Measurements from ENCODE around the gene ZNF407.

ZNF407 gene

DNA sequence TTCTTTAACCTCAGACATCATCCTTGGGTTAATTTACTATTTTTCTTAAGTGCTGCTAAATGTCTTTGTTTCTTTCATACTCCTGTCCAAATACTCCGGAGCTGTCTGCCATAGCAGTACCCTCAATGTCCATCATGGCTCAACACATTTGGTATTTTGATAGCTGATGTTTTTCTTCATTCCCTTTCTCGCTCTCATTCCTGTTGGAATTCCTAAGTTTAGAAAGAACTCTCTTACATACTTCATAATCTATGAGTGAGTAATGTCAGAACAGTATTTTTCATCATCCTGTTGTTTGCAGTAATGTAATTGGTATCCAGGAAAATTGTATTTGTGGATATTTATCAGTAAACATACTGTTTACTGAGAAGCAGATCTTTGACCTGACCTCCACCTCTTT lies 328.4 kb downstream of the ZNF407 start:
- TF ChIP-seq FOXM1 (IDR thresholded peaks at IDR 0.05; ENCODE audit: borderline replicate concordance, low read depth) (no peak), MAX (IDR thresholded peaks at IDR 0.05) (no peak), EP300 (IDR thresholded peaks at IDR 0.05; ENCODE audit: borderline replicate concordance) (no peak), RAD21 (IDR thresholded peaks at IDR 0.05; ENCODE audit: low read depth) (no peak), CREB1 (IDR thresholded peaks at IDR 0.05; ENCODE audit: low read depth) (no peak), TCF12 (IDR thresholded peaks at IDR 0.05; ENCODE audit: low read depth) (no peak), EGR1 (IDR thresholded peaks at IDR 0.05) (no peak), YY1 (IDR thresholded peaks at IDR 0.05; ENCODE audit: low read depth) (no peak), TAF1 (IDR thresholded peaks at IDR 0.05; ENCODE audit: low read depth) (no peak), NFIC (IDR thresholded peaks at IDR 0.05) (no peak), ZBTB7A (IDR thresholded peaks at IDR 0.05; ENCODE audit: low read depth) (no peak), TEAD4 (IDR thresholded peaks at IDR 0.05) (no peak), CEBPB (IDR thresholded peaks at IDR 0.05) (no peak)
- TF ChIP-seq, protein P1, sequence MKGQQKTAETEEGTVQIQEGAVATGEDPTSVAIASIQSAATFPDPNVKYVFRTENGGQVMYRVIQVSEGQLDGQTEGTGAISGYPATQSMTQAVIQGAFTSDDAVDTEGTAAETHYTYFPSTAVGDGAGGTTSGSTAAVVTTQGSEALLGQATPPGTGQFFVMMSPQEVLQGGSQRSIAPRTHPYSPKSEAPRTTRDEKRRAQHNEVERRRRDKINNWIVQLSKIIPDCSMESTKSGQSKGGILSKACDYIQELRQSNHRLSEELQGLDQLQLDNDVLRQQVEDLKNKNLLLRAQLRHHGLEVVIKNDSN (IDR thresholded peaks at IDR 0.05): no peak
- TF ChIP-seq, protein P2, sequence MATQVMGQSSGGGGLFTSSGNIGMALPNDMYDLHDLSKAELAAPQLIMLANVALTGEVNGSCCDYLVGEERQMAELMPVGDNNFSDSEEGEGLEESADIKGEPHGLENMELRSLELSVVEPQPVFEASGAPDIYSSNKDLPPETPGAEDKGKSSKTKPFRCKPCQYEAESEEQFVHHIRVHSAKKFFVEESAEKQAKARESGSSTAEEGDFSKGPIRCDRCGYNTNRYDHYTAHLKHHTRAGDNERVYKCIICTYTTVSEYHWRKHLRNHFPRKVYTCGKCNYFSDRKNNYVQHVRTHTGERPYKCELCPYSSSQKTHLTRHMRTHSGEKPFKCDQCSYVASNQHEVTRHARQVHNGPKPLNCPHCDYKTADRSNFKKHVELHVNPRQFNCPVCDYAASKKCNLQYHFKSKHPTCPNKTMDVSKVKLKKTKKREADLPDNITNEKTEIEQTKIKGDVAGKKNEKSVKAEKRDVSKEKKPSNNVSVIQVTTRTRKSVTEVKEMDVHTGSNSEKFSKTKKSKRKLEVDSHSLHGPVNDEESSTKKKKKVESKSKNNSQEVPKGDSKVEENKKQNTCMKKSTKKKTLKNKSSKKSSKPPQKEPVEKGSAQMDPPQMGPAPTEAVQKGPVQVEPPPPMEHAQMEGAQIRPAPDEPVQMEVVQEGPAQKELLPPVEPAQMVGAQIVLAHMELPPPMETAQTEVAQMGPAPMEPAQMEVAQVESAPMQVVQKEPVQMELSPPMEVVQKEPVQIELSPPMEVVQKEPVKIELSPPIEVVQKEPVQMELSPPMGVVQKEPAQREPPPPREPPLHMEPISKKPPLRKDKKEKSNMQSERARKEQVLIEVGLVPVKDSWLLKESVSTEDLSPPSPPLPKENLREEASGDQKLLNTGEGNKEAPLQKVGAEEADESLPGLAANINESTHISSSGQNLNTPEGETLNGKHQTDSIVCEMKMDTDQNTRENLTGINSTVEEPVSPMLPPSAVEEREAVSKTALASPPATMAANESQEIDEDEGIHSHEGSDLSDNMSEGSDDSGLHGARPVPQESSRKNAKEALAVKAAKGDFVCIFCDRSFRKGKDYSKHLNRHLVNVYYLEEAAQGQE (IDR thresholded peaks at IDR 0.05; ENCODE audit: low read depth): no peak

DNA sequence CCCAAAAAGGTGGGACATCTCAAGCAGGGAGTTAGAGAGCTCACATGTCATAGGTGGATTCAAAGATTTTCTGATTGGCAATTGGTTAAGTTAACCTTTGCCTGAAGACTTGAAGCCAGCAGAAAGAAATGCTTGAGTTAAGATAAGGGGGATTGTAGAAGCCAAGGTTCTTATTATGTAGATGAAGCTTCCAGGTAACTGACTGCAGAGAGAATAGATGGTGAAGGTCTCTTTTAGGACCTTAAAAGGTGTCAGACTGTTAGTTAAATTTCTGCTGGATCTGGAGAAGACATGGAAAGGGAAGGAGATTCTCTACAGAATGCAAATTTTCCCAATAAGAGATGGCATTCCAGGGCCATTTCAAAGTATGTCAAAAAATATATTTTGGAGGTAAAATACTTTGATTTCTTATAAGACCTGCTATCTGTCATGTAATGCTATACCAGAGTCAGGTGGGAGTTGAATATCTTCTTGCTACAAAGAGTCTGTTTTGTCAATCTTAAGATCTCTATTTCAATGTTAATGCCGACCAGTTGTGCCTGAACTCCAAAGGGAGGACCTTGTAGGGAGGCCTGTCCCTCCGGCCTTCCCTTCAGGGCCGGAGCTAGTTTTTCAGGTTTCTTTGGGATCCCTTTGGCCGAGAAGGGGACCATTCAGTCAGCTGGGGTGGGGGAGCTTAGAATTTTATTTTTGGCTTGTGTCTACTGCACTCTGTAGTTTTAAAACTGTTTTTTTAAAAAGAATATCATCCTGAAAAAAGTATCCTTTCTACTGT lies 330.7 kb downstream of the ZNF407 start:
- TF ChIP-seq YY1 (IDR thresholded peaks at IDR 0.05; ENCODE audit: low read depth) (no peak), MAX (IDR thresholded peaks at IDR 0.05) (no peak), EGR1 (IDR thresholded peaks at IDR 0.05) (no peak), TEAD4 (IDR thresholded peaks at IDR 0.05) (no peak), EP300 (IDR thresholded peaks at IDR 0.05; ENCODE audit: borderline replicate concordance) (no peak), FOXM1 (IDR thresholded peaks at IDR 0.05; ENCODE audit: borderline replicate concordance, low read depth) (no peak)
- TF ChIP-seq, protein P2 (IDR thresholded peaks at IDR 0.05; ENCODE audit: low read depth): no peak

- TF ChIP-seq TCF12 (IDR thresholded peaks at IDR 0.05; ENCODE audit: low read depth): no peak
- no peak for TF ChIP-seq FOXM1 (IDR thresholded peaks at IDR 0.05; ENCODE audit: borderline replicate concordance, low read depth)
- TF ChIP-seq MAX (IDR thresholded peaks at IDR 0.05): no peak
- no peak for TF ChIP-seq EP300 (IDR thresholded peaks at IDR 0.05; ENCODE audit: borderline replicate concordance)
- no peak for TF ChIP-seq TEAD4 (IDR thresholded peaks at IDR 0.05)
- no peak for TF ChIP-seq CREB1 (IDR thresholded peaks at IDR 0.05; ENCODE audit: low read depth)
- TF ChIP-seq, protein P2 (IDR thresholded peaks at IDR 0.05; ENCODE audit: low read depth): no peak
Measured at GRCh38 chr18:74929110-74929509, 331.4 kb downstream of the ZNF407 start.

GRCh38 chr18:74930616-74931015 lies 332.9 kb downstream of the ZNF407 start:
- TF ChIP-seq RAD21 (IDR thresholded peaks at IDR 0.05; ENCODE audit: low read depth) (no peak), ZBTB7A (IDR thresholded peaks at IDR 0.05; ENCODE audit: low read depth) (no peak), MAX (IDR thresholded peaks at IDR 0.05) (no peak), CEBPB (IDR thresholded peaks at IDR 0.05) (no peak), CREB1 (IDR thresholded peaks at IDR 0.05; ENCODE audit: low read depth) (no peak), TCF12 (IDR thresholded peaks at IDR 0.05; ENCODE audit: low read depth) (no peak), FOXM1 (IDR thresholded peaks at IDR 0.05; ENCODE audit: borderline replicate concordance, low read depth) (no peak), EGR1 (IDR thresholded peaks at IDR 0.05) (no peak), TEAD4 (IDR thresholded peaks at IDR 0.05) (no peak), TAF1 (IDR thresholded peaks at IDR 0.05; ENCODE audit: low read depth) (no peak), YY1 (IDR thresholded peaks at IDR 0.05; ENCODE audit: low read depth) (no peak), EP300 (IDR thresholded peaks at IDR 0.05; ENCODE audit: borderline replicate concordance) (no peak), NFIC (IDR thresholded peaks at IDR 0.05) (no peak)
- TF ChIP-seq, protein P1 (IDR thresholded peaks at IDR 0.05): no peak
- TF ChIP-seq, protein P2 (IDR thresholded peaks at IDR 0.05; ENCODE audit: low read depth): no peak

Data from Ishikawa (cell line).